GM19023 (cell line): ENCODE results near the gene ELL2.
"Not testable (repeated sequence)": the region's sequence is repeated elsewhere in the genome, so short reads cannot be mapped to it uniquely, and the experiment has no call there.

Source experiments
- ATAC-seq: cut with Tn5 transposase; IDR thresholded peaks from one replicate; pipeline ENCODE4 v1.9.1; 2021; ENCODE audit warnings: mild to moderate bottlenecking, moderate library complexity; ENCODE audit not compliant: unreplicated experiment

The ELL2 gene

DNA sequence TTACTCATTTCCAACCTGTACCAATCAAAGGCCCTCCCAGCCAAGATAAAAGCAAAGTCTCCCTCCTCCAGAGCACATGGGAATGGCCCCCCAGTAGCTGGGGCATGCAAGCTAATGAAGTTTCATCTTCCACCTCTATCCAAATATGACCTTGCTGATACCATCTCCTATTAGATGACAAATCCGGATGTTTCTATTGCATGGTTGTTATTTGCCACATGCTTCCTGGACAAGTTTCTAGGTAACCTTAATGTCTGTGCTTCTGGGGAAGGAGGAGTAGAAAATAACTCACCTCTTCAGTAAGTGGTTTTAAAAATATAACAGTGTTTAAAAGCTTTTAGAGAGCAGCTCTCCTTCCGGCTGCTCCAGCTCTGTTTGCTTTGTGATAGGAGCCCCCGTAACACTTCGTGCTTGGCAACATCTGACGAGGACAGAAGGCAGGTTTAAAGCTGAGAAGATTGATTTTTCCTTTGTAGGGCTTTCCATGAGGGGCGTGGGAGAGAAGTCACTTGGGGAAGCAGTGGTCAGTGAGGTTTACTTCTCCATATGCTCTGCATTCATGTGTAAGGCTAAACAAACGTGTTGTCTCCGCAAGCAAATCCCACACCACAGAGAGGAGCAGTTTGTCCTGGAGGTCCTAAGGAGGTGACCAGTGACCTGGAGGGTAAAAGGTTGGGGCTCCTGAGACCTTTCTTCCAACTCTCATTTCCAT, 98.8 kb downstream of the ELL2 start:
- ATAC-seq: no peak

DNA sequence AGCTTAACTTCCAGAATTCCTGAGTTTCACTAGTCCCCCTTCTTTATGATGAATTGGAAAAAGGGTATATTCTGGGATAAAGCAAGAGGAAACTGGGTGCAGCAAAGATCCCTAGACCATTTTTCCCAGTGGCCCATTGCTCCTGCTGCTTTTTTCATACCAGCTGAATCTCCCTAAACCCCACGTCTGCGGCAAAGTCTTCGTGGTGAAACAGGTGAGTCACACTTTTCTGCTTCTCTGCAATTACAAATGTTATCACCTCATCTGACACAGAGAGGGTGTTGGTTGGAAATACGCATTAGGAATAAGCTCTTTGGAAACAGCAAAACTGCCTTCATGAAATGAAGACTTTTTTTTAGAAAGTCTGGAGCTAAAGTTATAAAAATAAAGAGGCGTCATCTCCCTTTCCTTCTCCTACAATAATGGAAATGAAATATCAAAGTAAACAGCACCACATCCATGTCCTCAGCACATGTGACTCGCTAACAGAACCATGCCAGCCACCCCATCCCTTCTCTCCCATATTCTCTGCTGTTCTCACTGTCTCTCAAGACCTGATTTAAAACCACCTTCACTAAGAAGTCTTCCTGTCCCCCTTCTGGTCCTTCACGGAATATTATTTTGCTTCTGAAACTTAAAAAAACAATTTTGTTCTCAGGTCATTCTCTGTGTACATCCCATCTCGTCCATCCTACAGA, 99.6 kb downstream of the ELL2 start:
- no peak for ATAC-seq

DNA sequence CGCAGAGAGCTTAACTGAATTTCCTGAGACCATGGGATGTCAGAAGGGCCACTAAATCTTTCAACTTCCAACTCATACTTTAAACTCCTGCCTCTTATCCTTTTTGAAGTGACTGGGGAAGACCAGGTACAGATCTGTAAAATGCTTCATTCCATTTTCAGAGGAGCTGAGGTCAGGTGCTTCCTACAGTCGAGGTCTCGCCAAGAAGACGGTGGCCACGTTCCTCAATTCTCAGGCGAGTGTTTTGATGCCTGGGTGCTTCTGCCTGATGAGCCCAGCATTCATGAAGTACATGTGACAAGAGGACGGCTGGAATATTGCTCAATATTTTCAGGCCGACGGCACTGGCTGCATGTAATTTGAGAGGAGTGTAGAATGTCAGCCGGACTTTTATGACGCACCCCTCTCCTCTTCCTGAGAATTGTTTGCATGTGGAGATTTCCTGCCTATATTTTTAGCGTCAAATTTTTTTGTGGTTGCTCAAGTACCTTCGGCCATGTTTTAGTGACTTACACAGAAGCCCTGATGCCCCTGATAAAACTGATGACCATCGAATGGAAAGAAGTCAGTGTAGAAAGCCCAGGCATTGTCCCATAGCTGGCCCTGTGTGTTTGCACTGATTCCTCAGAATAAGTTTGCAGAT, 100.3 kb downstream of the ELL2 start:
- ATAC-seq: no peak

DNA sequence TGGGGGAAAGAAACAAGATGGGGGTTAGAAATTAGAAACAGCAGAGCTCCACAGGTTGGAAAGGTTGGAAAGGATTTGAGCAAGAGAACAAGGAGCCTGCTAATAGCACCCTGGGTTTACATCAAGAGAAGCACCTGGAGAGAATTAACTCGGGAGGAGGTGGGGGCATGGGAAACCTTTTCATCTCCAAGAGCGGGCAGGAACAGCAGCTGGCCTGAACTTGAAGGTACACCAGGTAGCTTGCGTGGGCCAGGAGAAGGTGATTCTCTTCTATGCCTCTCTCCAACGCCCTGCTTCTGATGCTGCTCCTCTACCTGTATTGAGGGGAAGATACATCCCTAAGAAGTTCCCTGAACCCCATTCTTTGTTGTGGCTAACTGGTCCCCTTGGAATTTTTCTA, 102.0 kb downstream of the ELL2 start:
- ATAC-seq: no peak

DNA sequence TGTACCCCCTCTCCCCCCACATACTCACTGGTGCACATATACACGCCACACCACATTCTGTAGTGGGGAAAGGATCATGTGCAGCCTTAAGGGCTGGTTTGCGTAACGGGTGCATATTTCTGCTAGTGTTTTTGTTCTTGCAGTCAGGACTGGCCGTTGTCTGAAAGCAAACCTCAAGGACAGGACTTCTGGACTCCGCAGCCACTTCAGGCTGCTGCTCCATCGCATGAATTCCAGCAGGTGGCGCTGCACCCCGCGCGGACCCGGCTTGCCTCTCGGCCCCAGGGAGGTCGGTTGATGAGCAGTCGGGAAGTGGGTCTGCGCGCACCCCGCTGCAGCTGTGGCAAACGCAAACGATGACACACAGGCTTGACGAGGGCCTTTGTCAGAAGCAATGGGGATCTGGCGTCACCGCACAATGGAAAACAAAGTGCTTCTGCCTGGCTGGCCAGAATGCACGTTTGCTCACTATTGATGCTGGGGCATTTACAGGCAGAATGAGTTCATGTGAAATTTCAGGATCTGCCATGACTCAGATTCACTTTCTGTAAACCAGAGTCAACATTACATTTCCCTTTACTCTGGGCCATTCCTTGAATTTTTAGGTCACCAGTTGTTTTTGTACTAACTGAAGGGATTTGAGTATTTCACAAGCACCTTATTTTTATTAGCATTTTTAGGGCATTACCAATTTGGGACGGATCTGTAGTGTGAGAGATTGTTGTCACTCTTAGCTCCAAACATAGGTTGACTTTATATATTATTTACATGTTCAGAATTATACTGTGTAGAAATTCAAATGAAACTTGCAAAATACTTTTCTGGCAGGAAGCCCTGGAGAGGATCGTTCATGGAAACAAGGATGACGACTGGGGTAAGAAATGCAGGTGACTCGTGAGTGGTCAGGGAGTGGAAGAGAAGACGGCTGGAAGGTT, 102.7 kb downstream of the ELL2 start:
- ATAC-seq: peak; percentile 94

DNA sequence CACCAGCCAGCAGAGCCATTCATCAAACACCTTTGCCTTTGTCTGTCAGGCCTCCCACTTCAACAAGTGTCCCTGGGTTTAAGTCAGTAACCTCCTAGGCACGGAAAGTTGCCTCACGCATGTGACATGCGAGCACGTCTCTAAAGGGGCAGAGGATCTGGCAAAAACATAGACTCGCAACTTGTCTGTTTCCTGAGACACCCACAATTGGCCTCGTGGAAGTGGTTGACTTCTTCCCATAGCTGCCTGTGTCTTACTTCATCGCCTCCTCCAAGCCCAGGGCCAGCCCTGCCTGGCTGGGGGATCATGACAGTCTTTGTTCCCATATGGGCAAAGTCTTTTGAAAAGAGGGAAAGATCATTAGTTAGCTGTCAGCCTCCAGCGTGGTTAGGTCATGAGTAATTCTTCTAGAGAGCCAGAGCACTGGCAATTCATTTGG, 103.6 kb downstream of the ELL2 start:
- ATAC-seq: no peak

DNA sequence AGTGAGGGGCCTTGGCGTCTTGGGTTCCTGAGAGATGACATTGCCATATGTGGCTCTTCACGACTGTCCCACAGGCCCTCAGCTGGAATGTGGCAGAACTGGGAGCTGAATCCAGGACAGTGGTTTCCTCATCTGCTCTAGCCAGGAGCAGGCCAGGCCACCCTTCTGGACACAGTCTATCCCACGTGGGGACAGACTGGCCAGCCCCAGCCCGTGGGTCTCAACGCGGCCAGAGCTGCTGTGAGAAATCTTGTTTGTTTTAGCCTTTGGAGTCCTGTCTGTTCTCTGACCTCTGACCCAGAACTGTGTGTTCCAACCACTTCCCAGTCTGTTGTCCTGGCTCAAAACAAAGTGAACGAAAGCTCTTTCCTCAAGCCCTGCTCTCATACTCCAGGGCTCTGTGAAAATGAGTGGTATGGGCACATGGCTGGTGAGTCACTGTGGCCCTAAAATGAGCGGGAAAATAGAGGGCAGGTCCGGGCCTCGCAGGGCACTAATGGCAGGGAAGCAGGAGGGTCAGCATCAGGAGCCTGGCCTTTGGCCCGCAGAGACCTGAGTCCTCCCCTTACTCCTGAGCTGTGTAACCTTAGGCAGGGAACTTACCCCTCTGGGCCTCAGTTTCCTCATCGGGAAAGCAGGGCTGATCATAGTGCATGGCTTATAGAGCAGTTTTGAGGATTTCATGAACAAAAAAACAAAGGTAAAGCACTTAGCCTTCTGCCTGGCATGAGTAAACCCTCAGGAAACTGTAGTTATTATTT, 104.3 kb downstream of the ELL2 start:
- no peak for ATAC-seq

DNA sequence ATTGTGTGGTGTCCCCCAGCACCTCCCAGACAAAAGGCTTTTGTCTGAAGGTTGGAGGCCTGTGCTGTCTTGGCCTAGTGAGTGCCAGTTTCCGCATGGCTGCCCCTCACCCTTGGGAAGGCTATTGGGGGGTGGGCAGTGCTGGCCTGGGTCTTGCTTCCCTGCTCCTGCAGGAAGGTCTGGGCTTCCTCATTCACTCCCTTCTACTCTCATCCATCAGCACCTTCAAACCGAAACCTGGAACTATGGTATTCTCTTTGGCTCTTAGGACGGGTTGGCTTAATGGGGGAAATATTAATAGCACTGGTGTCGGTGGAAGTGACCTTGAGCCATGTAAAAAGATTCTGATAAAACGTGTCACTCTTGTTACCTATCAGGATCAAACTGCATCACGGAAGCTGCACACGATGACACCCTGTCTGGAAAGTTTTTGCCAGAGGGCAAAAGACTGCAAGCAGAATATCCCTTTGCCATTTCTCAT, 105.1 kb downstream of the ELL2 start:
- ATAC-seq: no peak

DNA sequence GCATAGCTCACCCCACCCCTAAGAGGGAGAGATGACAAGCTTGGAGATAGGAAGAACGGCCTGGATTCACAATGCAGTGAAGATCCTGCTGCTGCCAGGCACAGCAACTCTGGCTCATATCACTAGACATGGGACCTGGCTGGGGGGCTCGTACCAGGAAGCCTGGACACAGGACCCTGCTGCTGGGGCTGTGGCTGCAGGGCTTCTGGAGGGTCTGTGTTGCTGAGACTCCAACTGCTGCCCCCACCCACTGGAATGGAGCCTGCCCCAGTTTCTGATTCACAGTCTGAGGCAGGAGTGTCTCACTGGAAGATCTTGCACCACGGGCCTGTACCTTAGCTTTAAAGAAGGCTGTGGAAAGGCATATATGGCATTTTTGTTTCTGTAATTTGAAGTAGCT, 108.2 kb downstream of the ELL2 start:
- no peak for ATAC-seq

DNA sequence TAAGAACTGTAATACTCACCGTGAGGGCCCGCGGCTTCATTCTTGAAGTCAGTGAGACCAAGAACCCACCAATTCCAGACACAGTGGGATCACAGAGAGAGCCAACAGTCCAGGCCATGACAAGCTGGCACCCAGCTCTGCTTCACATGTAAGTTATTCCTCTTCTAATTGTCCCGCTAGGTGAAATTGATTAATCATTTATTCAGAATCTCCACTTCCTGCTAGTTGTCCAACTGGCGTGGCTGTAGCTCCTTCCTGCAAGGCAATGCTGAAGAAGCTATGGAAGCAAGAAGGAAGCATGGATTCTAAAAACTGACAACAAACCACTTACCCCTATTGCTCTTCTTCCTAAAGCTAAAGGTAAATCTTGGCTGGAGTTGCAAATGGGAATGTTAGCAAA, 109.1 kb downstream of the ELL2 start:
- ATAC-seq: no peak

DNA sequence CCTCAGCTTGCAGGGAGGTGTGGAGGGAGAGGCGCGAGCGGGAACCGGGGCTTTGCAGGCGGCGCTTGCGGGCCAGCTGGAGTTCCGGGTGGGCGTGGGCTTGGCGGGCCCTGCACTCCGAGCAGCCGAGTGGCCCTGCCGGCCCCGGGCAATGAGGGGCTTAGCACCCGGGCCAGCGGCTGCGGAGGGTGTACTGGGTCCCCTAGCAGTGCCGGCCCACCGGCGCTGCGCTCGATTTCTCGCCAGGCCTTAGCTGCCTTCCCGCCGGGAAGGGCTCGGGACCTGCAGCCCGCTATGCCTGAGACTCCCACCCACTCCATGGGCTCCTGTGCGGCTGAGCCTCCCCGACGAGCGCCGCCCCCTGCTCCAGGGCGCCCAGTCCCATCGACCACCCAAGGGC, 110.5 kb downstream of the ELL2 start:
- not testable (repeated sequence) for ATAC-seq

DNA sequence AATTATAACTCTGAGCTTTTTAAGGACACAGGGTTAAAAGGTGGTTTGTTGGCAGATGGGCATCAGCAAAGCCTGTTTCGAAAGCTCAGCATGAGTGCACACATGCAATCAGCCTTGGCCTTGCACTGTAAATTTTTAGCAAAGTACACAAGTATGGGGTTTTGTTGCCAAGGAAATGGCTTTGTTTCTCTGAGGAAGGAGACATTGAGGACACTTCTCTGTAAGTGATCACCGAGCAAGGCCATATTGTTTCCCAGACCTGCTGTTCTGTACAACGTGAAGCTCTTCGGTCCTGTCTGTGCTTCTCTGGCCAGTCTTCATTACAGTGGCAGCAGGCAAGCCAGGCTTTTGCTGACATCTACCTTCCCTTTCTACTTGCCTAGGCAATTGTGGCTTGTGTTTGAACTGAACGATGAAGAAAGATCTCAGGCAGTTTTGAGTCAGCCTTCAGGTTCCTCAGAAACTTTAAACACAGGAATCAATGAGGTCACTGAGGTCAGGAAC, 111.2 kb downstream of the ELL2 start:
- no peak for ATAC-seq

DNA sequence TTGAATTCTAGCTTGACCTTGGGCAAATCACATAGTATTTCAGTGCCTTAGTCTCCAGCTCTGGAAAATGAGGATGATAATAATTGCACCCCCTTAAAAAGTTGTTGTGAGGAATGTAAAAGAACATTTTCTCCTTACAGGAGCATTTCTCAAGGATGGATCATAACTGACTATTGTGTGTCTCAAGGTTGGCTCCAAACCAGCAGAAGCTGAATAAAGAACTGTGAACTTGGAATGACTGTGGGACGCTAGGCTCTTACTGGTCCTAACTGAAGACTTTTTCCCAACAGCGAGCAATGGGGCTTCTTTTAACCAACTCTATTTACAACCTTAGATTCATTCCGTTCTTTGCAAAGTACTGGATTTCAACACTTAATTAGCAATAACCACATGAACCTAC, 113.0 kb downstream of the ELL2 start:
- ATAC-seq: no peak

DNA sequence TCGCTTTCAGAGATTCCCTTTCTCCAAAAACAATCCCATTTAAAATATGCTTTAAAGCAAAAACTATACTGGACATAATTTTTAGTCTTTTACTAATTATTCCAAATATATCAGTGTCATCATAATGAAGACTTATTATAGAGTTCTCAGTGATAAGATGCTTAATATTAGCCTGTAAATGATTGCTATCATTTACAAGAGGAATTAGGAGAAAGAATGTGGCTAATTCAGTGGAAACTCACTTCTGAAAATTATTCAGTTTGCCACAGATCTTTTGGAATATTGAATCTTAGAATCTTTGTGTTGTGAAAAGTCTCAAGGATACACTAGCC, 114.4 kb downstream of the ELL2 start:
- ATAC-seq: no peak

DNA sequence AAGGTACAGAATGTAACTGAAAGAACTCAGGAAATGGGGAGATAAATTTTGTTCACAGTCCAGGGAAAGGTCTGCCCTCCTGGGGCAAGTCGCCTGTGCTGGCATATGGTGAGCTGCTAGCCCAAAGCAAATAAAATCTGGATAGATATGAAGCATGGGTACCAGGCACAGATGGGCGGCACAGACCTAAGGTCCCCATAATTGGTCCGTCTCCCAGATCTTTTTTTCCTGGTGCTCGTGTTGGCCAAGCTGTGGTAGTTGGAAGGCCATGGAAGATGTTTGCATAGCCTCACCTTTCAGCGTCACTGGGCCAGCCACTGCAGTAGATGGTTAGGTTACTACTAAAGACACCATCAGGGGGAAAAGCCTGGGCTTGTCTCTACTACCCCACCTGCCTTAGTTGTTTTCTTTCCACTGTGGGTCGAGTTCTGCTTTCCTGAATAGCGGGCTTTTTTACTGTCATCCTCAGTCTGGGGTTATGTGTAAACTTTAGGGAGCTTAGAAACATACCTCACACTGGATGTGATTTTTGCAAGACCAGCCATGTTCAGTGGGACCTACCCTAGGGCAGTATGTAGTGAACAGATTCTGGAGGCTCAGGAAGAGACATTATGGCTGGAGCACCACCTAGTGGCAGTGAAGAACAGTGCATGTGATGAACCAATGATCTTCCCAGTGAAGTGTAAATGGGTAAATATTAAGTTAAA, 114.9 kb downstream of the ELL2 start:
- ATAC-seq: peak; percentile 63

DNA sequence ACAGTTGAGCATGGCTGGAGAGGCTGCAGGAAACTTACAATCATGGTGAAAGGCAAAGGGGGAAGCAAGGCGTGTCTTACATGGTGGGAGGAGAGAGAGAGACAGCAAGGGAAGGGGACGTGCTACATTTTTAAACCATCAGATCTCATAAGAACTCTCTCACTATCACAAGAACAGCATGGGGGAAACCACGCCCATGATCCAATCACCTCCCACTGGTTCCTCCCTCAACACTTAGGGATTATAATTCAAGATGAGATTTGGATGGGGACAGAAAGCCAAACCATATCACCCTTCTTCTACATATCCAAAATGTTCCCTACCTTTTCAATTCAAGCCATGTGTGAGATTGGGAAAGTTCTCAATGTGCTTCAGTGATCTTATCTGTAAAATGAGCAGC, 116.3 kb downstream of the ELL2 start:
- ATAC-seq: no peak

DNA sequence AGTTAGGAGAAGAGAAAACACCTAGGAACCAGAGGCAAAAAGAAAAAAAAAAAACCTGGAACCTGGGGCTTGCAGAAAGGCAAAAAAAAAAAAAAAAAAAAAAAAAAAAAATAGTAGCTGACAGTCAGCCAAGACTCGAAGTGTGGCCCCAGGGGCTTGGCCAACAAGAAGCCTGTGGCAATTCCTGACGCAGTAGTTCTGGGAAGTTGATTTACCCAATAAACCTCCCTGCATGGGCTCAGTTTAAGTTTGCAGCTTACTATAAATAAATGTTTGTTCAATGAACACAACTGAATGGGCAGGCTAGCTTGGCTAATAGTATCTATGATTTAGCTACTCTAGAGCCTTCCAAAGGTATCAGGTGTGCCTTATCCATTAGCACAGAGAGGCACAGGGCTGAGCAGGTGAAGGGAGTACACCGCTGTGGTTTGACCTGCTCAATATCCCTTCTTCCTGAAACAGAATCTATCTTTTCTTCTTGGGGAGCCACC, 117.9 kb downstream of the ELL2 start:
- ATAC-seq: no peak

DNA sequence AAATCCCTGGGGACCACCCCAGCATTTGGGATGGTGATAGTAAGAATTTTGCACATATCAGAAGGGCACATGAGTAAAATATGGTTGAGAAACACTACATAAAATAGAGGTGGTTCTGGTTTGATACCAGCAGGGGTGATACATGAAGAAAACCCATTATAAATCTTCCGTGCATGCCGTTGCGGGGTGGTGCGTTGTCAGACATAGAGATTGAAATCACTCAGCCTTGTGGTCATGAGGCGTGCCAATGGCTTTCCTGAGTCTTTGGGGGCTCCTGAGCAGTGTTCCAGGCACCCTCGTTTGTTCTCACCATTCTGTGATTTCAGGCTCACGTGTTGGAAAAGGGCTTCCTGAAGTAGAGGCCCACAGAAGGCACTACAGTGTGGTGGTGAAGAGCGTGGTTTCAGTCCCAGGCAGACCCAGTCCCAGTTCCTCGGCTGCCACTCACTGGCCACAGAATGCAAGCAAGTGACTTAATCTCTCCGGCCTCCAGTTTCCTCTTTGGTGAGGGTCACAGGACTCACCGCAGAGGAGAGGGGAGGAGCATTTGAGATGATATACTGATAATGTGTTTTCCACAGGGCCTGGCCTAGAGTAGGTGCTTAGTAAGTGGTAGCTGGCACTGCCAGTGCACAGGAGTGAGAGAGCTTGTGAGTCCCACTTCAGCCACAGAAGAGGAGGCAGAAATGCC, 118.7 kb downstream of the ELL2 start:
- peak; percentile 93 for ATAC-seq
